HG02798 (cell line): ENCODE results near the gene NOX4.
"Not testable (repeated sequence)": the region's sequence is repeated elsewhere in the genome, so short reads cannot be mapped to it uniquely, and the experiment has no call there.

ENCODE experiments used
- ATAC-seq: cut with Tn5 transposase; IDR thresholded peaks from one replicate; pipeline ENCODE4 v1.9.1; 2021; ENCODE audit warnings: mild to moderate bottlenecking; ENCODE audit not compliant: unreplicated experiment, poor library complexity

NOX4 gene

GRCh38 chr11:89463266-89463780 lies 27.9 kb downstream of the NOX4 start:
- no peak for ATAC-seq

- no peak for ATAC-seq
These were observed 32.5 kb downstream of the NOX4 start for GRCh38 chr11:89458716-89459115.

- no peak for ATAC-seq
These were observed 34.0 kb downstream of the NOX4 start for GRCh38 chr11:89457190-89457589.

GRCh38 chr11:89456681-89457080 lies 34.5 kb downstream of the NOX4 start:
- ATAC-seq, result no peak

- no peak for ATAC-seq
These were observed 38.4 kb downstream of the NOX4 start for GRCh38 chr11:89452780-89453179.

- ATAC-seq, result no peak
These were observed 43.3 kb downstream of the NOX4 start for GRCh38 chr11:89447845-89448244.

GRCh38 chr11:89443361-89444322 lies 47.5 kb downstream of the NOX4 start:
- no peak for ATAC-seq

GRCh38 chr11:89442801-89443200 lies 48.4 kb downstream of the NOX4 start:
- ATAC-seq, result no peak

GRCh38 chr11:89441606-89442005 lies 49.6 kb downstream of the NOX4 start:
- ATAC-seq, result no peak

- ATAC-seq, result no peak
These were observed 53.9 kb downstream of the NOX4 start for GRCh38 chr11:89437317-89437716.

- no peak for ATAC-seq
These were observed 55.1 kb downstream of the NOX4 start for GRCh38 chr11:89436071-89436470.

- ATAC-seq, result peak; percentile 75
These were observed 57.9 kb downstream of the NOX4 start for GRCh38 chr11:89433278-89433677.

GRCh38 chr11:89432182-89432581 lies 59.0 kb downstream of the NOX4 start:
- not testable (repeated sequence) for ATAC-seq

- not testable (repeated sequence) for ATAC-seq
These were observed 64.7 kb downstream of the NOX4 start for GRCh38 chr11:89426501-89426900.

GRCh38 chr11:89421718-89422117 lies 69.5 kb downstream of the NOX4 start:
- ATAC-seq, result no peak

GRCh38 chr11:89420981-89421380 lies 70.2 kb downstream of the NOX4 start:
- ATAC-seq, result no peak

GRCh38 chr11:89416961-89417360 lies 74.2 kb downstream of the NOX4 start:
- ATAC-seq, result no peak

GRCh38 chr11:89411112-89411511 lies 80.1 kb downstream of the NOX4 start:
- not testable (repeated sequence) for ATAC-seq

- ATAC-seq, result not testable (repeated sequence)
These were observed 80.5 kb downstream of the NOX4 start for GRCh38 chr11:89410666-89411065.

GRCh38 chr11:89408441-89408840 lies 82.7 kb downstream of the NOX4 start:
- ATAC-seq, result not testable (repeated sequence)

GRCh38 chr11:89405629-89406028 lies 85.5 kb downstream of the NOX4 start:
- ATAC-seq, result no peak

- not testable (repeated sequence) for ATAC-seq
These were observed 99.5 kb downstream of the NOX4 start for GRCh38 chr11:89391654-89392053.
